GM23338 (cell line): ENCODE measurements around the gene GNA12.

Source experiments
- POLR2AphosphoS5 ChIP-seq: IDR thresholded peaks from 2 replicates; pipeline ENCODE4 v1.6.1; 2016; ENCODE audit warnings: antibody characterized with exemption, low read depth
- REST ChIP-seq: IDR thresholded peaks from one replicate; pipeline ENCODE4 v1.6.1; 2018; ENCODE audit warnings: antibody characterized with exemption; ENCODE audit not compliant: unreplicated experiment

- TF ChIP-seq POLR2AphosphoS5 (no peak), REST (no peak)
Measured at GRCh38 chr7:2761131-2761624, 82.9 kb downstream of the GNA12 start.
